NCI-H1105 (cell line): ENCODE data around the gene MEX3C.

Experiments
- DNase-seq: peaks from one replicate; lab custom pipeline; 2025; lab: John Stamatoyannopoulos, UW

The MEX3C gene

GRCh38 chr18:51197661-51198424 lies at the start of gene MEX3C:
TSS of gene MEX3C (minus strand) at chr18:51197681. CDS start at chr18:51197320, 361 bp downstream.
- DNase-seq = peak; percentile 100

DNA sequence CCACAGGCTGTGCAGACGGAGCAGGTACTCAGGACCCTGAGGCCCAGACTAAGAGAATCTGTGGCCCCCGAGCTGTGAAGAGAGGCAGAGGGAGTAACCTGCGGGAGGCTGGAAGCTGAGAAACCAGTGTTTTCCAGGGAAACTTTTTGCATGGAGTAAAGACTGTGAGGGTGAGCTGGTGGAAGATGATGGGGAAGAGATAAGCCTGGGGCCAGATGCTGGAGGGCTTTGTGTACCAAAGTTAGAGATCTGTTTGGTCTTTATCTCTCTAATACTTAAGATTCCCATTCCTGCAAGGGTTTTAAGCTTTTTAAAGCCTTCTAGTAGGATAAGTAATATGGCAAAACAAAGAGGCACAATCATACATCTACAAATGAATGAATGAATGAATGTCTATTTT lies 43.7 kb upstream of the MEX3C start:
- no peak for DNase-seq

DNA sequence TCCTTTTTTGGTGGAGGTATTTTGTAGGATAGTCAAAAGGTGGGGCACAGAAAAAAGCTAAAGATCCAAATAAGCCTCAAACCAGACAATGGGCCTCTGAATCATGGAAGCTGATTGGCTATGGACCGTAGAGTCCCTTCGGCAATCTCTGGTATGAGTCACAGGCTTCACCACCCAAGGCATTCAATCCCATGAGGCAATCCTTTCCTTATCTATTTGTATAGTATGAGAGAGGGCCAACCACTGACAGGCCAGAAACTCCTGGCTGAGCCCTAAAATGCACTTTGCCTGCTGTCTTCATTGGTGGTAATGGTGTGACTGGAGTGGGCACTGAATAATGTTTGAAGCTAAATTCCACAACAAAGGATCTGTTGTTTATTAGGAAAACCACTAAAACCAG lies 38.7 kb upstream of the MEX3C start:
- no peak for DNase-seq

DNA sequence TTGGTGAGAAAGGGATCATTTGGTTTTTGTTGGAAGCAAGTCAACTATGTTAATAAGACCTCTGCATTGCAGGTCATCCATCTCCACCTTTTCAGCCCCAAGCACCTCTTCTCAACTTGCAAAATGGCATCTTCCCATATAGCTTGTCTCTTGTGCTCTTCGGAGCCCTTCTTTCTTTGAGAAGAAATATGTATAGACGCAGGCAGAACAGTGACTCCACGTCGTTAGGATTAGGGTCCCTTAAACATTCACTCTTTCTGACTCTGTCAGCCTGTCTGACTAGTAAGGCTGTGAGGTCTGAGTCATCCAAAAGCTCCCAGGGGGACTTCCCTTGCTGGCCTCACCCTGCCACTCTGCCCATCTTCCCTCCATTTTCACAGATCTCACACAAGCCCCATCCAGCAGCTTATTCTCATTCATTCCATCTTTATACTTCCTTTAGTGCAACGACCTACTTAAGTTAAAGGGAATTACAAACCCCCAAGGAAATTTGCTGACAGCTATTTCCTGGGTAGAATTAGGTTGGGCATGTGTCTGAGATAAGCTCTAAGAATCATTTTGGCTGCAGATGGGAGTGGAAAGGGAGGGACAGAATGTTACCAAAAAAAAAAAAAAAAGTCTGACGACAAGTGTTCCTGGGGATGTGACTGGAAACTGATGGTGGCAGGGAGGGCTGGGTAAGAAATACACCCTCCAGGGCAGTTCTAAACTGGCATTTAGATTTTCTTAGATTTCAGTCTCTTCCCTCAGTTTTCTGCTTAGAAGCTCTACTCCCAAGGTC lies 37.7 kb upstream of the MEX3C start:
- DNase-seq = no peak

- no peak for DNase-seq
These were observed 36.9 kb upstream of the MEX3C start for GRCh38 chr18:51234117-51235008.

DNA sequence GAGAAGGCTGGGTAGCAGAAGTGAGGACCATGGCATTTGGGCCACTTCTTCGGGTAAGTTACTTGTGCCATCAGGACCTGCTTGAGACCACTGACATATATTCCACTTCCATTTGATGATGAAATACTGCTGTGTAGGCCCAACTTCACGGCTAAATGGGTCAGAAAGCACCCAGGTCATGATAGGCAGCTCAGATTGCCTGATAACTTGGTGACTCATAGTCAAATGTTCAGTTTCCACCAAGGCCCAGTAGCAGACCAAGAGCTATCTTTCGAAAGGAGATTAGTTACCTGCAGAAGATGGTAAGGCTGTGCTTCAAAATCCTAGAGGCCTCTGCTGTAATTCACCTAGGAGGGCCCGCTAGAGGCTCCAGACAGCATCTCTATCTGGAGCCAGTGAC lies 31.8 kb upstream of the MEX3C start:
- DNase-seq = no peak

GRCh38 chr18:51227660-51228059 lies 30.2 kb upstream of the MEX3C start:
- no peak for DNase-seq

- DNase-seq = no peak
These were observed 29.3 kb upstream of the MEX3C start for GRCh38 chr18:51226587-51227350.

GRCh38 chr18:51226068-51226467 lies 28.6 kb upstream of the MEX3C start:
- DNase-seq = no peak

- DNase-seq = no peak
These were observed 15.1 kb upstream of the MEX3C start for GRCh38 chr18:51212606-51213005.

DNA sequence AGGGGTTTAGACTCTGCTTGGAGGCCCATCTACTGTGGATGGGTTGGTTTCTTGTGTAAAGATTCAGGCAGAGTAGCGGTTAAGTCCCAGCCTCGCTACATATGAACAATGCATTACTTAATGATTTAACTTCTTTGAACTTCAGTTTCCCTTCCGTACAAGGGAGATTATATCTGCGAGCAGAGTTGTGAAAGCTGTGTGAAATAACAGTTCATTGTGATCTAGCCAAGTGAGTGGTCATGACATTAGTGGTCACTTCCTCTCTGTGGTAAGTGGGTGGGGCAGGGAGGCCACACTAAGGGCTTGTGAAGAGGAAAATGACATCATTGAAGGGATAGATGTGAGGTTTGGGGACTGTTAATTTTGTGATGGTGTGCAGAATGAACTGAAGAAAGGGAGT lies 14.1 kb upstream of the MEX3C start:
- no peak for DNase-seq

- DNase-seq = peak; percentile 14
These were observed 445 bp downstream of the MEX3C start for GRCh38 chr18:51196811-51197660.

DNA sequence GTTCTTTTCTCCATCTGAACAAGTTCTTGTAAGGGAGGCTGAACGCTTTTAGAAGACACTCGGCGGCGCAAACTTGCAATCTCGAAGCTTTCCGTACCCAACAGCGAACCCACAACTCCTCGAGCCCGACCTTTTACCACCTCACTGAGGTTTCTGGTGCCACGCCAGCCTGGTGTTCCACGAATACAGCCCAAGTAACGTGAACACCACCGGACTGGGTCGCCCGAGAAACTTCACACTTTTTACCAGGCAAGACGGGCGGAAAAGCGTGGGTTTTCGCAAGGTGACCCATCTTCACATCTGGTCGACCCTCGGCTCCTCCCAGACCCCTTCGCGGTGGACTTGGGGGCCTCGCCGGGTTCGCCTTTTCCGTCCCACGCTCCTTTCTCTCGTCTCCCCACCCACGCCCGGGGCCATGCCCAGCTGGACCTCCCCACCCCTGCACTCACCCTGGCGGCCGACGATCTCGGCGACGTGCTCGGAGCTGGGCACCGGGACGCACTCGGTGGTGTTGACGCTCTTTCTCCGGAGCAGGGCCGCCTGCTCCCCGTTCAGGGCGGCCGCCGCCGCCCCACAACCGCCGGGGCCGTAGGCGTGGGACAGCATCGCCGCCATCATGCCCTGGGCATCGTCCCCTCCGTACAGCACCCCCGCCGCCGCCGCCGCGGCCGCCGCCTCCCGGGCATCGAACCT lies 1.2 kb downstream of the MEX3C start:
- DNase-seq = no peak

DNA sequence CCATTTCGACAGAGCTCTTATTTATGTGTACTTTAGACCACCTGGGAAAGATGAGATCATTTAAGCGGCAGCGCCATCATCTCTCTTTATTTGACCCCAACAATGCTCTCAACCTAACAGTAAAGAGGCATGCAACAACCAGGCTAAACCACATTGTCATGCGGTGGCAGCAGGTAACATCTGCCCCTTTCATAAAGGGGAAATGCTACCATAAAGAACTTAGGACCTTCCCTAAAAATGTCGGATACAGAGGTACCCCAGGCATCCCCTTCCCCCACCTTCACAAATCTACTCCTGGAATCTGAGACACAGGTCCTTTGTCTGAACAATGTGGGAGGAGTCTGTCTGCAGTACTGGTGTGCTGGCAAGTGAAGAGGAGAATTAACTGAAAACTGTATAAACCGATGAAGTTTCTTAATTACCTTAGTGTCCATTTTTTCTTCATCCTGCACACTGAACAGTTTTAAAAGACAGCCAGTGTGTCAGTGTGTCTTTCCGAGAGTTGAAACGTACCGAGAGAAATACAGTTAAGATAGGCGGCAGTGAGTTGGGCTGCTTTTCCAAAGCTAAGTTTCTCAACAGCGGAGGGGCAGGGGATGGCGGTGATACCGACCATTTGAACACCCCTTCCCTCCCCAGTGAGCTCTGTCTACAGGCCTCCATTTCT lies 1.9 kb downstream of the MEX3C start:
- peak; percentile 68 for DNase-seq

- no peak for DNase-seq
These were observed 2.4 kb downstream of the MEX3C start for GRCh38 chr18:51195086-51195450.

DNA sequence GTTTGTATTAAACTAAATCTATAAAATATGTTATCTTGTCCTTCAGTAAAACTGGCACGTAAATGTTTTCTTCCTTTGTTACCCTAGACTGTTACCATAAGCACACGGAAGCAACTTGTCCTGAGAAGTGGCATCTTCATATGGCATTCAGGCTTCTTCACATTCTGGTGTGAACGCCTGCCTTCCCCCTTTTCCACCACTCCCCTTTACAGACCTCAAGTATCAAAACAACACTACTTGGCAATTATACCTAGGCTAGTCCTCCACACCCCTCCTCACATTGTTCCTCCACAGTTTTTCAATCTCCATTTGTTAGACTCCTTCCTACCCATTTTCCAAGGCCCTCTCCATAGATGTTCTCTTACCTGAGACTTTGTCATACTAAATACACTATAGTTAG lies 2.9 kb downstream of the MEX3C start:
- DNase-seq = no peak

DNA sequence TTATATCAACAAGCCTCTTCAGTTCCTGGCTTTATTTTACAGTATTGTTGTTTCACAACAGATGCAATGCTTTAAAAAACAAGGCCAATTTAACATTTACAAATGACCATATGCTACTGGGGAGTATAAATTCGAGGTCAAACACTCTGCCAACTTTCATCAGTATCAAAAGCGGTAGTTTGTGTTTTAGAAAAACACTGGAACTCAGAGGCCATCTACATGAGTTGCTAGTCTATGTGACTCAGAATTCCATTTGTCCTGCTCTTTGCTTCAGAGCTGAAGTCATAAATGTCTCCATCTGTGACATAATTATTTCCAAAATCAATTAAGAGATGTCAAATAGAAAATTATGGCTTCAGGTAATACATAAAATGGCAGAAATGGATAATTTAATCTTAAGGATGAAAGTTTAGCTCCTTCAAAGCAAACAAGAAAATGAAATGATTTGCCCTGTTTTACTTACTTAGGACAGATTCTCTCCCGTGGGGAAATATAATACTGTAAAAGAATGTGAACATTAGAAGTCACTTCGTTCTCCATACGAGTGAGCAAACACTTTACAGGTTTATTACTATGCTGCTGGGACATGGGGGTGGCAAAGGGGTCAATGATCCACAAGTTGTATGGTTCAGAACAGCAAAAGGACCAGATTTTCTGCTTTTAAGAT lies 3.7 kb downstream of the MEX3C start:
- no peak for DNase-seq

DNA sequence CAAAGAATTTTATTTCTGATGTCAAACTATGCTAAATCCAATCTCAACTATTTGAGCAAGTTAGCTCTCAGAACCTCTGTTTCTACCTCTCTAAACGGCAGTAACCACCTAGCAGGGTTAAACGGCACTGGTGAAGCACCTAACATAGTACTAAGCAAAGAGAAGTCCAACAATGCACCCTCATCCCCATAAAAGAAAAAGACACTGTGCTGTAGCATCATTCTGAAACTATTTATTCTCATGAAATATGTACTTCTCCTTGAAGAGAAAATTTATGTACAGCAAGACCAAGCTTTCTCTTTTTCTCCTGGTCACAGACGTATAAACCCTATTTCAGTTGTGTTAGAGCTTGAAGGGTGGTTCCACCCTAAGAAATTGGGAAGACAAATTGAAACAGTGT lies 4.8 kb downstream of the MEX3C start:
- DNase-seq = no peak

- DNase-seq = no peak
These were observed 5.5 kb downstream of the MEX3C start for GRCh38 chr18:51192026-51192425.
